Esophagus muscularis mucosa (tissue), 4 donors: ENCODE measurements around the gene LSM3. TPM values are rescaled to one million over a fixed set of nuclear protein-coding genes. Genes with fewer than 3 reads are reported as not detected.

Source experiments
- DNase-seq: peaks from one replicate; pipeline ENCODE4 v3.0.0-alpha.2; 2017; ENCODE audit errors: extremely low spot score
- H3K27ac ChIP-seq, 4 donors: fragments of 200-600 bp; sonication (generic); replicated peaks in 1 of 4; 1 replicate in 3 of 4; 2 replicates in 1 of 4; pipeline ENCODE4 v1.5.1; 2016 to 2019; ENCODE audit warnings: mild to moderate bottlenecking in 1 of 4
- H3K27me3 ChIP-seq, 4 donors: fragments of 200-600 bp; sonication (generic); one replicate each; pipeline versions ENCODE4 v1.5.1 to v1.6.0; 2016 to 2019
- H3K36me3 ChIP-seq, 4 donors: fragments of 200-600 bp; sonication (generic); one replicate each; pipeline ENCODE4 v1.5.1; 2016 to 2019
- H3K4me1 ChIP-seq, 4 donors: fragments of 200-600 bp; sonication (generic); one replicate each; pipeline ENCODE4 v1.5.1; 2016 to 2019
- H3K4me3 ChIP-seq, 4 donors: fragments of 200-600 bp; sonication (generic); 1 replicate in 2 of 4; 2 replicates in 2 of 4; pipeline ENCODE4 v1.5.1; 2016 to 2019; ENCODE audit warnings: mild to moderate bottlenecking in 4 of 4, moderate library complexity in 1 of 4
- H3K9me3 ChIP-seq, 4 donors: fragments of 200-600 bp; sonication (generic); 1 replicate in 3 of 4; 2 replicates in 1 of 4; pipeline ENCODE4 v1.5.1; 2016 to 2019
- EP300 ChIP-seq: sonication (generic); formaldehyde crosslinking; IDR thresholded peaks from one replicate; pipeline ENCODE4 v1.6.1; 2017; ENCODE audit warnings: antibody characterized with exemption
- POLR2A ChIP-seq: fragments of 450-650 bp; IDR thresholded peaks from one replicate; pipeline ENCODE4 v1.6.1; 2017; ENCODE audit warnings: antibody characterized with exemption, moderate library complexity, mild to moderate bottlenecking, low read depth
- POLR2AphosphoS5 ChIP-seq, 2 donors: sonication (generic); formaldehyde crosslinking; IDR thresholded peaks; one replicate each; pipeline ENCODE4 v1.6.1; 2017; ENCODE audit warnings: antibody characterized with exemption in 2 of 2
- WGBS: methylation state at CpG from one replicate; pipeline ENCODE4 v1.1.5; 2018; 5-methylcytosine and 5-hydroxymethylcytosine counted together
- intact Hi-C: fragments of 100-400 bp; cut with DNase I; formaldehyde crosslinking; loops from one replicate; pipeline ENCODE4 v1.15.1; 2023
- total RNA-seq, 4 donors: library from RNA; depleted of rRNA; stranded (reverse); fragments of >200 nt; gene quantifications; one replicate each; pipeline versions ENCODE4 v1.1.0 to v1.2.1, GENCODE V29; 2016
- TF ChIP-seq, protein P1 (sequence below), 3 experiments: fragments of 200-600 bp in 2 of 3; fragments of 450-650 bp in 1 of 3; sonication (generic) in 2 of 3; IDR thresholded peaks; one replicate each; pipeline ENCODE4 v1.5.1; 2017 to 2019; ENCODE audit warnings: antibody characterized with exemption in 3 of 3, mild to moderate bottlenecking in 2 of 3, moderate library complexity in 1 of 3

The LSM3 gene
- total RNA-seq, 4 donors from 2014 or later: 8.0 to 12.0 (median 9.6) TPM

DNA sequence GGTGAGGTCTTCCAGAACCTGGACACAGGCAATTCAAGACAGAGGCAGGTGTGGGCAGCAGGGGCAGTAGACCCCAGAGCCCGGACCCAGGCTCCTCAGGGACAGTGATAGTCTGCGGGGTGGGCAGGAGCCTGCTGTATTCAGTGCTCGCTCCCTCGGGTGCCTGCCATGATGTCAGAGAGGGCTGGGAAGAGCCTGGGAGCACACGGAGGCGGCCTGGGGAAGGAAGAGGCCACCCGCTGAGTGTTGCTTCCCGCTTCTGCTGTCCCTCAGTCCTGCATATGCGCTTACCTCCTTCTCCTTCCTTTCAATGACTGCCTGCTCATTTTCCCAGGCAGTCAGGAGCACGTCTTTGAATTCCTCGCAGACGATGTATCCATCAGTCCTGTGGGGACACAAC is 31.0 kb upstream of the LSM3 start:
- Histone ChIP-seq H3K27me3 (no peaks in the 10 kb centered on the region), H3K36me3 (peaks cover 11 to 68% (median 61%) of the 10 kb centered on the region in 4 donors), H3K27ac (peak overlapping the region; percentile 47 to 92 (median 88)), H3K4me1 (peaks cover 41 to 61% (median 57%) of the 10 kb centered on the region in 4 donors), H3K9me3 (no peaks in the 10 kb centered on the region), H3K4me3 (no peak overlapping the region)
- intact Hi-C loops: no loop called here
- 75% methylated on average over 12 of the region's 12 CpGs for WGBS
- TF ChIP-seq EP300 (no peak), POLR2A (no peak), POLR2AphosphoS5 (IDR thresholded peaks at IDR 0.05) (no peak)
- TF ChIP-seq, protein P1, sequence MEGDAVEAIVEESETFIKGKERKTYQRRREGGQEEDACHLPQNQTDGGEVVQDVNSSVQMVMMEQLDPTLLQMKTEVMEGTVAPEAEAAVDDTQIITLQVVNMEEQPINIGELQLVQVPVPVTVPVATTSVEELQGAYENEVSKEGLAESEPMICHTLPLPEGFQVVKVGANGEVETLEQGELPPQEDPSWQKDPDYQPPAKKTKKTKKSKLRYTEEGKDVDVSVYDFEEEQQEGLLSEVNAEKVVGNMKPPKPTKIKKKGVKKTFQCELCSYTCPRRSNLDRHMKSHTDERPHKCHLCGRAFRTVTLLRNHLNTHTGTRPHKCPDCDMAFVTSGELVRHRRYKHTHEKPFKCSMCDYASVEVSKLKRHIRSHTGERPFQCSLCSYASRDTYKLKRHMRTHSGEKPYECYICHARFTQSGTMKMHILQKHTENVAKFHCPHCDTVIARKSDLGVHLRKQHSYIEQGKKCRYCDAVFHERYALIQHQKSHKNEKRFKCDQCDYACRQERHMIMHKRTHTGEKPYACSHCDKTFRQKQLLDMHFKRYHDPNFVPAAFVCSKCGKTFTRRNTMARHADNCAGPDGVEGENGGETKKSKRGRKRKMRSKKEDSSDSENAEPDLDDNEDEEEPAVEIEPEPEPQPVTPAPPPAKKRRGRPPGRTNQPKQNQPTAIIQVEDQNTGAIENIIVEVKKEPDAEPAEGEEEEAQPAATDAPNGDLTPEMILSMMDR (IDR thresholded peaks at IDR 0.05): no peak
- DNase-seq: no peak

DNA sequence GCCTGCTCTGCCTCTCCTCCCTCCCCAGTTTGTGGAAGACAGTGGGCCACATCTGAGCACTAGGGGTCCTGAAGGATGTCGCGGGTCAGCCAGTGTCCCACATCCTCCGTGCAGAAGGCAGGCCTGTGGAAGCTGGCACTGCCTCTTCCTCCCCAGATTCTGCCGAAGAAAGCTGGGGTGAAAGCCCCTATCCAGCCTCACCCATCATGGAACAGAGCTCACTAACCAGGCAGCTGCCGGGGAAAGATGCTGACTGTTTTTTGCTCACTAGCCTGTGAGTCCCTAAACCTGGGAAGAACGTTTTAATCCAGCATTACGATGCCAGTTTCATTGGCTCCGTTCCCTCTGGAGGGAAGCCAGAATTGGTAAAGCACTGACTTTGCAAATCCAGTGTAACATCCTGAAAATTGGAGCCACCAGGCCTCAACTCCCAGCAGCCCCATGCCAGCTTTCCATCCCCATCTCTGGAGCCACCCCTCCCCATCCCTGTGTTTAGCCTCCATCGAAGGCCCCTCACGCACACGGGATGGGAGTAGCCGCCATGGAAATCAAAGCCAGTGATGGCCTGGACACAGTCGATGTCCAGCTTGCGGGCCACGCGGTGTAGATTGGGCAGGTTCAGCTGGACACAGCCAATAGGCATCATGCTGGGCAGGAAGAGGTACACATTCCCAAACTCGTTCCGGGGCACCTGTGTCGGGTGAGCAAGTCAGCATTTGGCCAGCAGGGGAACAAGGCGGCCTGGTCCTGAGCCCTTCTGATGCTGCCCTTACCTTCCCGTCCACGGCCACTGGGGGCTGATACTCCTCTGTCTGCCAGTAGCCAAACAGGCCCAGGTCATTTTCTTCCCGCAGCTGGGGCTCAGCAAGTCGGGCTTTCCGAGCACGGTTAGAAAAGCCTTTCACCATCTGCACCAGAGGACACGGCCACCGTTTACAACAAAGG is 30.3 kb upstream of the LSM3 start:
- Histone ChIP-seq H3K36me3 (peaks cover 11 to 74% (median 64%) of the 10 kb centered on the region in 4 donors), H3K4me3 (no peak overlapping the region), H3K4me1 (peaks cover 34 to 54% (median 50%) of the 10 kb centered on the region in 4 donors), H3K27ac (peak overlapping the region; percentile 47 to 92 (median 88)), H3K27me3 (no peaks in the 10 kb centered on the region), H3K9me3 (no peaks in the 10 kb centered on the region)
- WGBS: 82% methylated on average over 24 of the region's 28 CpGs
- no peak for DNase-seq
- intact Hi-C loops: no loop called here
- no peak for TF ChIP-seq POLR2A
- TF ChIP-seq, protein P1 (IDR thresholded peaks at IDR 0.05): peak in 1 of 3 experiments; percentile 4

- H3K4me3 ChIP-seq: no peak overlapping the region
- no peak overlapping the region for H3K27ac ChIP-seq
- peaks cover 17 to 36% (median 33%) of the 10 kb centered on the region in 4 donors for H3K4me1 ChIP-seq
- H3K36me3 ChIP-seq: peaks cover 11 to 90% (median 77%) of the 10 kb centered on the region in 4 donors
- peak; percentile 72 for DNase-seq
- 94% methylated on average over 8 of the region's 9 CpGs for WGBS
- no peaks in the 10 kb centered on the region for H3K9me3 ChIP-seq
- TF ChIP-seq POLR2A (no peak), EP300 (no peak), POLR2AphosphoS5 (IDR thresholded peaks at IDR 0.05) (no peak)
- TF ChIP-seq, protein P1 (IDR thresholded peaks at IDR 0.05): no peak
- intact Hi-C loops: no loop called here
- no peaks in the 10 kb centered on the region for H3K27me3 ChIP-seq
These were observed 28.5 kb upstream of the LSM3 start for GRCh38 chr3:14150078-14150477.

GRCh38 chr3:14150491-14151230 is 28.0 kb upstream of the LSM3 start:
- Histone ChIP-seq H3K9me3 (no peaks in the 10 kb centered on the region), H3K27ac (no peak overlapping the region), H3K36me3 (peaks cover 11 to 91% (median 77%) of the 10 kb centered on the region in 4 donors), H3K27me3 (no peaks in the 10 kb centered on the region), H3K4me1 (peaks cover 11 to 30% (median 27%) of the 10 kb centered on the region in 4 donors), H3K4me3 (no peak overlapping the region)
- intact Hi-C loops: no loop called here
- peak; percentile 87 for DNase-seq
- WGBS: 94% methylated on average over 8 of the region's 9 CpGs
- TF ChIP-seq, protein P1 (IDR thresholded peaks at IDR 0.05): no peak
